Activated CD8-positive, alpha-beta memory T cell treated with anti-CD3 and anti-CD28 coated beads for 36 hours (primary cell): ENCODE measurements around the gene KLHDC8A. TPM values are rescaled to one million over a fixed set of nuclear protein-coding genes. Genes with fewer than 3 reads are reported as not detected.
"Not testable (repeated sequence)": the region's sequence is repeated elsewhere in the genome, so short reads cannot be mapped to it uniquely, and the experiment has no call there.

Experiments used
- CTCF ChIA-PET: fragments of 350-600 bp; sonication (Branson Sonifier 250); formaldehyde crosslinking; loops from one replicate; lab custom pipeline; 2021; ENCODE audit warnings: antibody characterized with exemption; lab: Charles Lee
- POLR2A ChIA-PET: fragments of 350-600 bp; sonication (Branson Sonifier 250); formaldehyde crosslinking; loops from one replicate; lab custom pipeline; 2021; ENCODE audit warnings: antibody characterized with exemption; lab: Charles Lee
- total RNA-seq, 2 experiments: library from RNA; stranded (reverse); gene quantifications; one replicate each; pipeline ENCODE4 v1.2.3, GENCODE V29; 2021

KLHDC8A gene
- total RNA-seq: not detected

- ChIA-PET POLR2A (no interaction called here), CTCF (interaction anchor here (1.5 to 4.6 kb wide), 2 partner anchors 85 to 129 kb away, joined by 6 to 28 read pairs; no protein-coding TSS in a partner anchor)
Measured at GRCh38 chr1:205356440-205357139, at the start of gene KLHDC8A. Gene KLHDC8A (minus strand): TSS chr1:205356922. CDS start chr1:205343604, 13,318 bp downstream.

- POLR2A ChIA-PET: interaction anchor here (0.6 kb wide), 1 partner anchor 868 kb away, joined by 3 read pairs; no protein-coding TSS in a partner anchor
- CTCF ChIA-PET: interaction anchor here (1.2 kb wide), 1 partner anchor 9 kb away, joined by 3 read pairs; no protein-coding TSS in a partner anchor
Measured at GRCh38 chr1:205406252-205406651, 49.5 kb upstream of the KLHDC8A start.

- CTCF ChIA-PET, POLR2A ChIA-PET: not testable (repeated sequence)
Measured at GRCh38 chr1:205404484-205404883, 47.8 kb upstream of the KLHDC8A start.

GRCh38 chr1:205398586-205398985 lies 41.9 kb upstream of the KLHDC8A start:
- POLR2A ChIA-PET: no interaction called here
- CTCF ChIA-PET: interaction anchor here (1.0 to 1.5 kb wide), 2 partner anchors 15 to 87 kb away, joined by 3 read pairs; no protein-coding TSS in a partner anchor

- ChIA-PET CTCF (interaction anchor here (0.6 to 4.3 kb wide), 16 partner anchors 9 to 261 kb away, joined by 3 to 62 read pairs (median 4); no protein-coding TSS in a partner anchor), POLR2A (no interaction called here)
Measured at GRCh38 chr1:205396967-205397616, 40.4 kb upstream of the KLHDC8A start.

GRCh38 chr1:205395616-205396015 lies 38.9 kb upstream of the KLHDC8A start:
- ChIA-PET POLR2A (no interaction called here), CTCF (interaction anchor here (0.6 to 4.3 kb wide), 9 partner anchors 13 to 284 kb away, joined by 3 to 62 read pairs (median 4); no protein-coding TSS in a partner anchor)

- POLR2A ChIA-PET: interaction anchor here (0.7 kb wide), 1 partner anchor 128 kb away, joined by 3 read pairs; no protein-coding TSS in a partner anchor
Measured at GRCh38 chr1:205392650-205393049, 35.9 kb upstream of the KLHDC8A start.

GRCh38 chr1:205391386-205391785 lies 34.7 kb upstream of the KLHDC8A start:
- POLR2A ChIA-PET: no interaction called here
- CTCF ChIA-PET: interaction anchor here (1.1 to 1.4 kb wide), 2 partner anchors 132 to 268 kb away, joined by 3 read pairs; no protein-coding TSS in a partner anchor

More at GRCh38 chr1:205392650-205393049, 35.9 kb upstream of the KLHDC8A start:
- CTCF ChIA-PET: no interaction called here

GRCh38 chr1:205387845-205388244 lies 31.1 kb upstream of the KLHDC8A start:
- POLR2A ChIA-PET: no interaction called here

GRCh38 chr1:205382990-205383389 lies 26.3 kb upstream of the KLHDC8A start:
- CTCF ChIA-PET, POLR2A ChIA-PET: not testable (repeated sequence)

More at GRCh38 chr1:205387845-205388244, 31.1 kb upstream of the KLHDC8A start:
- CTCF ChIA-PET: interaction anchor here (0.7 to 1.7 kb wide), 5 partner anchors 9 to 203 kb away, joined by 3 to 5 read pairs (median 4); no protein-coding TSS in a partner anchor

GRCh38 chr1:205382561-205382960 lies 25.8 kb upstream of the KLHDC8A start:
- ChIA-PET CTCF (interaction anchor here (0.9 to 2.3 kb wide), 3 partner anchors 15 to 92 kb away, joined by 3 to 6 read pairs (median 4); no protein-coding TSS in a partner anchor), POLR2A (no interaction called here)

- CTCF ChIA-PET: interaction anchor here (0.9 to 2.3 kb wide), 3 partner anchors 16 to 27 kb away, joined by 3 to 6 read pairs (median 3); no protein-coding TSS in a partner anchor
Measured at GRCh38 chr1:205381305-205381704, 24.6 kb upstream of the KLHDC8A start.

GRCh38 chr1:205380882-205381281 lies 24.2 kb upstream of the KLHDC8A start:
- ChIA-PET POLR2A (no interaction called here), CTCF (interaction anchor here (0.5 to 2.3 kb wide), 3 partner anchors 16 to 126 kb away, joined by 3 to 6 read pairs (median 3); no protein-coding TSS in a partner anchor)

More at GRCh38 chr1:205381305-205381704, 24.6 kb upstream of the KLHDC8A start:
- POLR2A ChIA-PET: no interaction called here

- CTCF ChIA-PET: no interaction called here
- POLR2A ChIA-PET: no interaction called here
Measured at GRCh38 chr1:205379056-205379455, 22.3 kb upstream of the KLHDC8A start.

- ChIA-PET POLR2A (no interaction called here), CTCF (no interaction called here)
Measured at GRCh38 chr1:205377355-205377754, 20.6 kb upstream of the KLHDC8A start.

- CTCF ChIA-PET: interaction anchor here (1.9 kb wide), 1 partner anchor 148 kb away, joined by 7 read pairs; no protein-coding TSS in a partner anchor
Measured at GRCh38 chr1:205376739-205377138, 20.0 kb upstream of the KLHDC8A start.

GRCh38 chr1:205375835-205376545 lies 19.3 kb upstream of the KLHDC8A start:
- POLR2A ChIA-PET: no interaction called here
- CTCF ChIA-PET: interaction anchor here (1.1 to 1.9 kb wide), 3 partner anchors 22 to 148 kb away, joined by 3 to 7 read pairs (median 3); no protein-coding TSS in a partner anchor

More at GRCh38 chr1:205376739-205377138, 20.0 kb upstream of the KLHDC8A start:
- POLR2A ChIA-PET: no interaction called here
